T47D (cell line): ENCODE data around the gene SLC26A11.

Experiments
- DNase-seq, 2 experiments: peaks; one replicate each; pipeline versions ENCODE4 v3.0.0 to v3.0.0-alpha.2; 2011 to 2012; ENCODE audit warnings: low read depth in 1 of 2, low spot score in 1 of 2
- JUND ChIP-seq: IDR thresholded peaks from 2 replicates; pipeline ENCODE4 v1.6.1; 2012; ENCODE audit warnings: low read depth
- in situ Hi-C: cut with HindIII; loops from 2 replicates; pipeline ENCODE4 v1.10.0; 2016; ENCODE audit warnings: low sequenced_read_pairs, low pct_unique_long_range_greater_than_20kb

SLC26A11 gene

GRCh38 chr17:80203471-80203963 lies 16.7 kb upstream of the SLC26A11 start:
- no peak for TF ChIP-seq JUND
- in situ Hi-C loops = no loop called here
- no peak for DNase-seq

- no peak for DNase-seq
- in situ Hi-C loops = no loop called here
- TF ChIP-seq JUND = no peak
These were observed 15.4 kb upstream of the SLC26A11 start for GRCh38 chr17:80204626-80205468.

DNA sequence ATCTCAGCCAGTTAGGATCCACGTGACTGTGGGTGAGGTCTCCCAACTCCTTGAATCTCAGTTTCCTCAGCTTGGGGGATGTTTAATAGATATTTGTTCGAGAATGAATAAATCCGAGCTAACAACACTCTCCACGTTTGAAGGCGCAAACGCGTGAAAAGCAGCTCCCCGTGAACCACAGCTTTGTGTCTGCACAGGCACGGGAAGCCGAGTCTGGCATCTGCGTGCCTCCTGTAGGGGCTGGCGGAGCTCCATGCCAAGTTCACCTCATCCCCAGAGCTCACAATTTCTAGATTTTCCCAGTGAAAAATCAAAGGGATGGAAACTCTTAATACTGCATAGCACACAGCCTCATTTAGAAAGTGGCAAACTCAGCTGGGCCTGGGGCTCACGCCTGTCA lies 14.4 kb upstream of the SLC26A11 start:
- in situ Hi-C loops = no loop called here
- DNase-seq = no peak

DNA sequence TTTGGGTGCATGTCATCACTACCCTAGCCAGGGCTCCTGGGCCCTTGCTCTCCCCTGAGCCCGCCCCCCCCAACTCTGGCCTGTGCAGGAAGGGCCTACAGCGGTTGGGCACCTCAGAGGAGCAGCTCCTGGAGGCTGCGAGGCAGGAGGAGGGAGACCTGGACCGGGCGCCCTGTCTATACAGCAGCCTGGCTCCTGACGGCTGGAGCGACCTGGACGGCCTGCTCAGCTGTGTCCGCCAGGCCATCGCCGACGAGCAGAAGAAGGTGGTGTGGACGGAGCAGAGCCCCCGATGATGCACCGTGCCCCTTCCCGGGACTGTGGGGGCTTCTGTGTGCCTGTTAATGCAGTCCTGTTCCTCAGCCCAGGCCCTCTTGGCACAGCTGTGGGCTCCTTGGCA lies 12.2 kb upstream of the SLC26A11 start:
- DNase-seq = no peak
- in situ Hi-C loops = no loop called here
- no peak for TF ChIP-seq JUND

More for the DNA sequence above, 14.4 kb upstream of the SLC26A11 start:
- no peak for TF ChIP-seq JUND

GRCh38 chr17:80209765-80210164 lies 10.5 kb upstream of the SLC26A11 start:
- DNase-seq = no peak
- in situ Hi-C loops = no loop called here
- no peak for TF ChIP-seq JUND

- no peak for TF ChIP-seq JUND
- DNase-seq = no peak
- in situ Hi-C loops = no loop called here
These were observed 9.7 kb upstream of the SLC26A11 start for GRCh38 chr17:80210348-80211108.

- DNase-seq = no peak
- in situ Hi-C loops = no loop called here
- TF ChIP-seq JUND = no peak
These were observed 8.1 kb upstream of the SLC26A11 start for GRCh38 chr17:80212109-80212508.

GRCh38 chr17:80212511-80212910 lies 7.7 kb upstream of the SLC26A11 start:
- no peak for DNase-seq
- in situ Hi-C loops = no loop called here
- no peak for TF ChIP-seq JUND

DNA sequence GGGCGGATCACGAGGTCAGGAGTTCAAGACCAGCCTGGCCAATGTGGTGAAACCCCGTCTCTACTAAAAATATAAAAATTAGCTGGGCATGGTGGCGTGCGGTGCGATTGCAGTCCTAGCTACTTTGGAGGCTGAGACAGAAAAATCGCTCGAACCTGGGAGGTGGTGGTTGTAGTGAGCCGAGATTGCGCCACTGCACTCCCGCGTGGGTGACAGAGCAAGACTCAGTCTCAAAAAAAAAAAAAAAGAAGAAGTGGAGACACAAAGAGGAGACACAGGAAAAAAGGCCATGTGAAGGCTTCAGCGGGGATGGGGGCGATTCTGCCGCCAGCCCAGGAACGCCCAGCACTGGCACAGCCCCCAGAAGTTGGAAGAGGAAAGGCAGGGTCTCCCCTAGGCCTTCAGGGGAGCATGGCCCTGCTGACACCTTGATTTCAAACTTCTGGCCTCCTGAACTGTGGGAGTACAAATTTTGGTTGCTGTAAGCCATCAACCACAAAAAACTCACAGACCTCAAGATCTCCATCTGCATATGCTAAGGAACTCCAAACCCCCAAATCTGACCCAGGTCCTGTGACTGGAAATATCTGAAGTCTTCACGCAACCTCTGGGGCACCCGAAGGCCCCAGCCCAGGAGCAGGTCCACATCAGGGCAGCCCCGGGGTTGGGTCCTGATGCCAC lies 7.1 kb upstream of the SLC26A11 start:
- in situ Hi-C loops = no loop called here
- no peak for TF ChIP-seq JUND
- no peak for DNase-seq

- no peak for TF ChIP-seq JUND
These were observed 6.6 kb upstream of the SLC26A11 start for GRCh38 chr17:80213643-80213975.

DNA sequence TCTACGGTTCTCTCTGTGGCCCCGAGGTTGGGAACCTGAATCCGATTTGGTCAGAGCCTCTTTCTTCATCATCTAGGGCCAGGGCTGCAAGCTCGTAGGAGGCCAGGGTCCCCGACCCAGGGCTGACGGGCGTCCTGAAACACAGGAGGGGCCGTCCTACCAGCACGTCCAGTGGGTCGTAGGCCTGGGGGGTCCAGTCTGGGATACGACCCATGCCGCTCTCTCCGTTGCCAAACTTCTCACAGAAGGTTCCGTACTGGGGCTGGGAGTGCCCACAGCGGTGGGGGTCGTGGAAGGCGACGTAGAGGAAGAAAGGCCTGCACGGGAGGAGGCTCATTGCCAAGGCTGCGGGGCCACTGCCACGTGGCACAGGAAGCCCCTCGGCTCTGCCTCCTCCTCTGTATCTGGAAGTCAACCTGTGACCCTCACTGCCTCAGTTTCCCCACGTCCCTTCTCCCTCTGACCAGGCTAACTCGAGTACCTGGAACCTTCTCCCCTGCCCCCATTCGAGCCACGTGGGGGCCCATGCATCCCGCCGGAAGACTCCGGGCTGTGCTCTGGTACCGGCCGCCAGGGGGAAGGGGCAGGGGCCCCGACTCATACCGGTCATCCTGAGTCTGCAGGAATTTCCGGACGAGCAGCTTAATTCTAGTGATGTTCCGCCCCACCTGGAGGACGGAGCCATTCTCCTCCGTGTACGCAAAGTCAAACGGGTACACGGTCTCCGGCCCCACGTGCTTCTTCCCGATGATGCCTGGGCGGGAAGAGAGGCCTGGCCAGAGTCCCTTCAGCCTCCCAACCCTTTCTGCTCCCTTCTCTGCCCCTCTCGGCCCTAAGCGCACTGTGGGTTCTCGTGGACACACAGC lies 6.0 kb upstream of the SLC26A11 start:
- TF ChIP-seq JUND = no peak
- in situ Hi-C loops = no loop called here
- DNase-seq = no peak

More at GRCh38 chr17:80213643-80213975, 6.6 kb upstream of the SLC26A11 start:
- DNase-seq = no peak
- in situ Hi-C loops = no loop called here

- DNase-seq = no peak
- in situ Hi-C loops = no loop called here
- TF ChIP-seq JUND = no peak
These were observed 5.4 kb upstream of the SLC26A11 start for GRCh38 chr17:80214878-80215210.
